Left ventricle myocardium superior (tissue), 1 donor: Measurements from ENCODE around the gene FARP1. TPM values are rescaled to one million over a fixed set of nuclear protein-coding genes. Genes with fewer than 3 reads are reported as not detected.

Source experiments
- ATAC-seq: fragments of 200-7000 bp; cut with Tn5 transposase; one replicate; pipeline ENCODE4 v1.9.1; 2020; ENCODE audit warnings: mild to moderate bottlenecking, moderate library complexity
- DNase-seq: peaks from one replicate; pipeline ENCODE4 v3.0.0-alpha.2; 2020
- intact Hi-C: fragments of 100-400 bp; cut with micrococcal nuclease; formaldehyde crosslinking; loops from one replicate; pipeline ENCODE4 v1.11.0; 2022
- long read RNA-seq: library from polyadenylated mRNA; unstranded; transcript quantifications from one replicate; pipeline ENCODE4 v2.0.0, GENCODE V29; 2021
- total RNA-seq: library from RNA; stranded (reverse); fragmentation: NEBNext Ultra II Directional; extraction: Animal tissue kit (Norgen Biotek cat#: 25700); gene quantifications from one replicate; pipeline ENCODE4 v1.2.1, GENCODE V29; 2021
- donor health status: DM: no; HTN: yes; CAD: no; lungs with severe emphysema.

The FARP1 gene, protein sequence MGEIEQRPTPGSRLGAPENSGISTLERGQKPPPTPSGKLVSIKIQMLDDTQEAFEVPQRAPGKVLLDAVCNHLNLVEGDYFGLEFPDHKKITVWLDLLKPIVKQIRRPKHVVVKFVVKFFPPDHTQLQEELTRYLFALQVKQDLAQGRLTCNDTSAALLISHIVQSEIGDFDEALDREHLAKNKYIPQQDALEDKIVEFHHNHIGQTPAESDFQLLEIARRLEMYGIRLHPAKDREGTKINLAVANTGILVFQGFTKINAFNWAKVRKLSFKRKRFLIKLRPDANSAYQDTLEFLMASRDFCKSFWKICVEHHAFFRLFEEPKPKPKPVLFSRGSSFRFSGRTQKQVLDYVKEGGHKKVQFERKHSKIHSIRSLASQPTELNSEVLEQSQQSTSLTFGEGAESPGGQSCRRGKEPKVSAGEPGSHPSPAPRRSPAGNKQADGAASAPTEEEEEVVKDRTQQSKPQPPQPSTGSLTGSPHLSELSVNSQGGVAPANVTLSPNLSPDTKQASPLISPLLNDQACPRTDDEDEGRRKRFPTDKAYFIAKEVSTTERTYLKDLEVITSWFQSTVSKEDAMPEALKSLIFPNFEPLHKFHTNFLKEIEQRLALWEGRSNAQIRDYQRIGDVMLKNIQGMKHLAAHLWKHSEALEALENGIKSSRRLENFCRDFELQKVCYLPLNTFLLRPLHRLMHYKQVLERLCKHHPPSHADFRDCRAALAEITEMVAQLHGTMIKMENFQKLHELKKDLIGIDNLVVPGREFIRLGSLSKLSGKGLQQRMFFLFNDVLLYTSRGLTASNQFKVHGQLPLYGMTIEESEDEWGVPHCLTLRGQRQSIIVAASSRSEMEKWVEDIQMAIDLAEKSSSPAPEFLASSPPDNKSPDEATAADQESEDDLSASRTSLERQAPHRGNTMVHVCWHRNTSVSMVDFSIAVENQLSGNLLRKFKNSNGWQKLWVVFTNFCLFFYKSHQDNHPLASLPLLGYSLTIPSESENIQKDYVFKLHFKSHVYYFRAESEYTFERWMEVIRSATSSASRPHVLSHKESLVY
- total RNA-seq: 14.9 TPM
- long read RNA-seq, full-length matches to known transcripts: 3 of 11 reads
- long read RNA-seq, partial matches to known transcripts: 7 of 11 reads
- long read RNA-seq, other reads (novel, unspliced or antisense): 1 of 11 reads

DNA sequence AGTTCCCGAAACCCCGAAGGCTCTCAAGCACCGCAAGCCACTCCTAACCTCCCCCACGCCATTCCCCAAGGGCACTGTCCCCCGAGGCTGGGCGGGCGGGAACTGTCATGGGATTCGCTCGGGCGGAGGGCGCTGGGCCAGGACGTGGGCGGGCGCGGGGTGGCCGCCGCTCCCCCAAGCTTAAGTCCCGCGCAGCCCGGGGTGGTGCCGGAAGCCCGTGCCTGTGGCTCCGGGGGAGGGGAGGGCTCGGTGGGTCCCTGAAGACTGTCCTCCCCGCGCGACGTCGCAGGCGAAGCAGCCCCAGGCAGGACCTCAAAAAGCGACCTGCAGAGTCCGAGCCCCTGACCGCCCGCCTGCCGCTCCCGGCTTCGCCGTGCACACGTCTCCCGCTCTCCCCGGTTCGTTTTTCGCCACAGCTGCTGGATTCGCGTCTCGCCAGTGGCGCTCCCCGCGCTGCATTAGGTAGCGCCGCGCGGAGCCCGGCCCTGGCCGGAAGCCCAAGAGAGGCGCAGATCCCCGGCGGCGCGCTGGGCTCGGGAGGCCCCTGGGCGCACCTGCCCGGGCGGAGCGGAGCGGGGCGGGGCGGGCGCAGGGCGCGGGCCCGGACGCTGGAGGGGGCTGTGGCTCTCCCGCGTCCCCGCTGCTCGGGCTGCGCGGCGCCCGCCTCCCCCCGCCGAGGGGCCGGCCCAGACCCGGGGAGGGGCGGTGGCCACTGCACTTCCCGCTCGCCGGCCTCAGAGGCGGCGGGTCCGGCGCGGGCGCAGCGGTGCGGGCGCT is at the start of gene FARP1:
TSS of gene FARP1 (plus strand) at position 715 of the 777 bp plus-strand sequence. CDS start 70,149 bp downstream, outside the sequence.
- ATAC-seq: peak; percentile 97
- DNase-seq: peak; percentile 87
- intact Hi-C loops: no loop called here

DNA sequence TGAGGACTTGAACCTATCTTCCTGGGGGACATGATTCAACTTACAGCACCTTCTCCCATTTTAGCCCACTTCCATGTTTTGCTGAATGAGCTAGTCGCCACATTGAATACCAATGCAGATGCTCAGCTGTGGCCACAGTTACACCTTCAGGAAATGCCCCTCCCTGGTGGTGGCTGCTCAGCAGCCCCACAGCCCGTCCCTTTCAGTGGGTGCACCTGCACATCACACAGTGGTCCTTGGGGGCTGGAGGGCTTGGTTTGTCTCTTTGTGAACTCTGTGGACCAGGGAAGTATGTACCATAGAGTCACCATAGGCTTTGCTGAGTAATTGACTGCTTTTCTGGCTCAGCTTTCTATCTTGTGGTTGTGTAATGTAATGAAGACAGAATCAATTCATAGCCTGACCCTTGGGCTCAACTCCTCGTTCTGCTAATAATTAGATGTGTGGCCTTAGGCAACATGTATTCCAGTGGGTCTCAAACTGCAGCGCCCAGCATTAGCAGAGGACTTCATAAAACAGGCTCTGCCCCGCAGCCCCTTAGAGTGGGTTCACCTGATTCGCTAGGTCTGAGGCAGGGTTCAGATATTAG is 48.1 kb upstream of the FARP1 start:
- intact Hi-C loops: no loop called here
- ATAC-seq (no peak), DNase-seq (no peak)

DNA sequence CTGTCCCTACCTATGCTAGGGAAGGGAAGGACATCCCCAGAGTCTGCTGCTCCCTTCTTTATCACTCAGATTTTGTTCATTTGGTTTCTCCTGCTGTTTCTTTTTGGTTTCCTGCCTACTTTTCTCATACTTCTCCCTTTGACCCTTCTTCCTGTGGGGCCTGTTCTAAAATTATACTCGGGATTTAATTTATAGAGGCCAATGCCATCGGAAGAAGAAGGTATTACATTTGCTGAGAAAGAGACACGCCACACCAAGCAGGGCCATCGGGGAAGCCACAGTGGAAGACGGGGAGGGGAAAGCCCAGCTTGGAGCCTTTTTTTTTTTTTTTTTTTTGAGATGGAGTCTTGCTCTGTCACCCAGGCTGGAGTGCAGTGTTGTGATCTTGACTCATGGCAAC is 46.8 kb upstream of the FARP1 start:
- intact Hi-C loops: no loop called here
- no peak for ATAC-seq
- DNase-seq: no peak

DNA sequence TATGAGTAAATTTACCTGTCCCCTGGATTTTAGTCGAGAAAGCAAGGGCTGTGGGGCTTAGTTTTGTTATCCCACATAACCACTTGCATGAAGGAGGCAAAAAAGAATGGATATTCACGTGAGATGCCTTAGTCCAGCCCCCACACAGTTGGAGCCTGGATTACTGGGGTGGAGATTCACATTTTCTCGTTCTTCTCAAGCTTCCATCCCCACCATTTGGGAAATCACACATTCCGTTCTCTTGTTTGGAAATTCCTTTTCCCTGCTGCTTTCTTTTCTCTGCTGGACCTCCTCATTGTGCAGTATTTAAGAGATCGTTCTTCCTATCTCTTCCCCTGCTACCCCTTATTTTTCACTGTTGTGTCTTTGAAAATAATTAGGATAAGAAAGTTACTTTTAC is 45.1 kb upstream of the FARP1 start:
- intact Hi-C loops: no loop called here
- no peak for ATAC-seq

DNA sequence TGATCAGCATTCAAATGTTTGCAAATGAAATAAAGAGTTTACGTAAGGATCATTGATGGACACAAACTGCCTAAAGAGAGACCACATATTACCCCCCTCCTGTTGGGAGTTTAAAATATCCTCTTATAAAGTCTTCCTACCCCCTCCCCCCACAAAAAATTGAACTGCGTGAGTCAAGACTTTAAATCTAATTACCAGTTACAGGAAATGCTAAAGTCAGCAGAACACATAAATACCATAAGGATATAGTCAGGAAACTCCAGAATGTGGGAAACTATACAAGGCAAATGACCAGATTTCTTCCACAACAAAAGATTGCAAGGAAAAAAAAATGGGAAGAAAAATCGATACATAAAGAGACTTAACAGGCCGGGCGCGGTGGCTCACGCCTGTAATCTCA is 44.4 kb upstream of the FARP1 start:
- ATAC-seq: no peak
- no peak for DNase-seq
- intact Hi-C loops: no loop called here

More for the DNA sequence above, 45.1 kb upstream of the FARP1 start:
- DNase-seq: no peak

DNA sequence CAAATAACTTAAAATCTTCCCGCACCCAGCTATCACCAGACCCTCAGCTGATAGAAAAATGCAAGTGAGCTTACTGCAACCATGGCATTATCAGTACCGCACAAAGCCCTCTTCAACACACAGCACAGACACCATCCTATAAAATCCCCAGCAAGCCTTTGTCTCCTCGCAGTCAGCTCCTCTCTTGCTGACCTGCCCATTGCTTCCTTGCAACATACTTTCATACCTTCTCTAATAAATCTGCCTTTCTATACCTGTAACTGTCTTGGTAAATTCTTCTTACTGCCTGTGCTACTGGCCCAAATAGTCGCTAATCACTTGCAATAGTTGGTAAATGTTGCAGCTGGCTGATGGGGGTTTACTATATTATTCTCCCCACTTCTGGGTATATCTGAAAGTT is 43.3 kb upstream of the FARP1 start:
- intact Hi-C loops: no loop called here
- DNase-seq (no peak), ATAC-seq (no peak)

DNA sequence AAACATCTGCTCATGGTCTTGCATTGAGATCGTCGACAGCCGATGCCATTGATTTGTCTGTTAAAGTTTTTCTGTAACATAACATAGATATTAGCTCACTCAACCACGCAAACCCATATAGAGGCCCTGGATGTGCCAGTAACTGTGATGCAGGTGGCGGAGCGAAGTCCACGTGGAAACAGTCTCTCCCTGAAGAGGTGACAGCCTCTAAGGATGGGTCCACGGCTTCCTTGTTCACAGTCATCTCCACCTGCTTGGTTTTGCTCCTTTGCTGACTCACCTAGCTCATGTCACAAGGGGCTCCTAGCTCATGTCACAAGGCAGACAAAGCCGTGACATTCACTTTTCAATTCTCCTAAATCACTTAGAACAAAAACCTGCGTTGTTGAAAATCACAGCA is 42.4 kb upstream of the FARP1 start:
- no peak for DNase-seq
- ATAC-seq: no peak
- intact Hi-C loops: no loop called here

DNA sequence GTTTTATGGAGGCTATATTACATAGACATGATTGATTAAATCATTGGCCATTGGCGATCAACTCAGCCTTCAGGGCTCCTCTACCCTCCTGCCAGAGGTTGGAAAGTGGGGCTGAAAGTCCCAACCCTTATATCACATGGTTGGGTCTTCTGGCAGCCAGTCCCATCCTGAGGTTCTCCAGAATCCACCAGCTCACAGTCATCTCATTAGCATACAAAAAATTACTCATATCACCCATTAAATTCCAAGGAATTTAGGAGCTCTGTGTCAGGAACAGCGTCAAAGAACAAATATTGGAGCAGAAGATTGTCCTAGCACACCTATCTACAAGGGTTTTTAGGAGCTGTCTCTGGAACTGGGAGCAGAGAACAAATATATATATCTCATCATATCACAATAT is 39.4 kb upstream of the FARP1 start:
- intact Hi-C loops: no loop called here
- DNase-seq: no peak
- ATAC-seq: no peak

DNA sequence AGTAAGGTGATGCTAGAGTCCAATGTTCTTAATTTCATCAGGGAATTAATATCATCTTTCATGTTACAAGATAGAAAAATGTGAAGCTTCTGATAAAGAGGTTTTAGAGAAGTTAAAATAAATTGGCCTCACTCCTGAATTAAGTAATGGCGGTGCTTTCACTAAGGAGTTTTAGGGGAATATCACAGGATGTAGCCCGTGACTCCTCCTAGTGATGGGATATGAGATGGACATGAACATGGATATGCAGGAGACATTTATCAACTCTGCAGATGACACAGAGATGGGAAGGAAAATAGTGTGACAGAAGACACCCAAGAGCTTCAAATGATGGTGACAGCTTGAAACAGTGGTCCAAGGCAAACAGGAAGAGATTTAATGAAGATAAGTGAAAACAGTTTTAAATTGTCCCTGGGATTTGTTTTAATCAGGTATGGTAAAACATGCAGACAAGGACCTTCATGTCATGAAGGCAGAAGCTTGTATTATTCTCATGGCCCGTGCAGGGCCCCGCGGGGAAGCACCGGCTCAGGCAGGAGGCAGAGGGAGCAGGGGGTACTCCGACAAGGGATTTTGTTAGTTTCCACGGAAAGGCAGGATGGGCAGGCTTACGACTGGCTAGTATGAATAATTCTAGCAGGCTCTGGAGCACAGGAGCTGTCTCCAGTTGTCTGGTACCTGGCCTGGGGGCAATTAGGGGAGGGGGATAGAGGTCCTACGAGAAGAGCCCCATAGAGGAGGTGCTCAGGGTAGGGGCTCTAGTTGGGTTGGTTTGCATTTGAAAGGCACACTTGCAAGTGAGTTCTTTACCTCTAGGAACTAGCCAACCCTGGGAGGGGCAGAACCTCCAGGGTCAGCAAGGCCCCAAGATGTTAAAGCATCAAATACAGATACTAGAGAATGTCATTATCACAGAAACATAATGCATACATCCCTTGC is 38.7 kb upstream of the FARP1 start:
- ATAC-seq (no peak), DNase-seq (no peak)
- intact Hi-C loops: no loop called here

DNA sequence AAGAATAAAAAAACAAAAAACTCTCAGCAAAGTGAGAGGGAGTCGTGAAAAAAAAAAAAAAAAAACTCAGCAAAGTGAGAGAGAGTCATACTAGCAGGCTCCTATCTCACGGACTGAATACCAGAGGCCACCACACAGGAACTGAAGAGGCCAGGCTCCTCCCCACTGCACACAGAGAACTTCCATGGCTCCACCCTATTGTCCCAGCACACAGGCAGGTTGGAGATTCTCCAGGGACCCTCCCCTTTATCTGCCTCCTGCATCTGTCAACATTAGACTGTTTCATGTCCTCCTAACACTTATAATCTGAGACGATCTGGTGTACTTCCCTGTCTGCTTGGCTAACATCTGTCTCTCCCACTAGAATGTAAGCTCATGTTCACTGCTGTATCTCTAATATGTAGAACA is 37.0 kb upstream of the FARP1 start:
- DNase-seq (no peak), ATAC-seq (peak; percentile 81)
- intact Hi-C loops: no loop called here

DNA sequence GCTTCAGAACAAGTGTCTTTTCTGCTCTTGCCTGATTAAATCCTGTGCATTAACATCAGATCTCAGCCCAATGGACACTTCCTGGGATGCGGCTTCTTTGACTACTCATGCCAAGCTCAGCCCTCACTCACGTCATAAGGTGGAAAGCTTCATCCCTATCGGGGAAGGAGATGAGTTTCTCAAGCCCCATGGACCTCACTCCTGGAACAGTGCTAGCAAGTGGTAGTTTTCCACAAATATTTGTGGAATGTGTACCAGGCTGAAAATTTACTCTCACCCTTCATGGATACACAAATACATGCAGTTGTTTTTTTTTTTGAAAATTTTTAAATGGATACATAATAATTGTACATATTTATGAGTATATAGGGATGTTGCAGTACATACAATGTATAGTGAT is 34.6 kb upstream of the FARP1 start:
- no peak for DNase-seq
- no peak for ATAC-seq
- intact Hi-C loops: no loop called here

DNA sequence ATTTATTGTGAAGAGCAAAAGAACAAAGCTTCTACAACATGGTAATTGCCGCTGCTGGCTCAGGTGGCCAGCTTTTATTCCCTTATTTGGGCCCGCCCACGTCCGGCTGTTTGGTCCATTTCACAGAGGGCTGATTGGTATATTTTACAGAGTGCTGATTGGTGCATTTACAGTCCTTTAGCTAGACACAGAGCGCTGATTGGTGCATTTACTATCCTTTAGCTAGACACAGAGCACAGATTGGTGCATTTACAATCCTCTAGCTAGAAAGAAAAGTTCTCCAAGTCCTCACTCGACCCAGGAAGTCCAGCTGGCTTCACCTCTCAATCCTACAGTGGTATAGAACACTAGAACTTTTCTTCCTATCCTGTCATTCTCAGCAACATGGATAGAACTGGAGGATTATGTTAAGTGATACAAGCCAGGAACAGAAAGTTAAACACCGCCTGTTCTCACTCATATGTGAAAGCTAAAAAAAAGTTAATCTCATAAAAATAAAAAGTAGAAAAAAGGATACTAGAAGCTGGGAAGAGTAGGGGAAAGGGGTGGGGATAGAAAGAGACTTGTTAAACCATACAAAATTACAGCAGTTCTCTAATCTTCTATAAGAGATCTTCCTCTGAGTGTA is 33.6 kb upstream of the FARP1 start:
- DNase-seq: no peak
- intact Hi-C loops: no loop called here
- no peak for ATAC-seq

DNA sequence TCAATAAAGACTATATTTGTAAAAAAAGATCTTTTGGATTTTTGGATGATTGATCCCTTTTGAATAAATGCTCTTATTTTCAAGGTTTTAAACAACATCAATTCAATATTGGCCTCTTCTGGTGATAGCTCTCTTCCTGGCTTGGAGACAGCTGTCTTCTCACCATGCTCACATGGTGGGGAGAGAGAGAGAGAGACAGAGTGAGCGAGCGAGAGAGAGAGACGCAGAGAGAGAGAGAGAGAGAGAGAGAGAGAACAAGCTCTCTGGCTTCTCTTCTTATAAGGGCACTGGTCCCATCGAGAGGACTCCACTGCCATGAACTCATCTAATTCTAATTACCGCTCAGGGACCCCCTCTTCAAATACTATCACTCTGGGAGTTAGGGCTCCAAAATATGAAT is 32.1 kb upstream of the FARP1 start:
- intact Hi-C loops: no loop called here
- ATAC-seq: no peak
- no peak for DNase-seq

DNA sequence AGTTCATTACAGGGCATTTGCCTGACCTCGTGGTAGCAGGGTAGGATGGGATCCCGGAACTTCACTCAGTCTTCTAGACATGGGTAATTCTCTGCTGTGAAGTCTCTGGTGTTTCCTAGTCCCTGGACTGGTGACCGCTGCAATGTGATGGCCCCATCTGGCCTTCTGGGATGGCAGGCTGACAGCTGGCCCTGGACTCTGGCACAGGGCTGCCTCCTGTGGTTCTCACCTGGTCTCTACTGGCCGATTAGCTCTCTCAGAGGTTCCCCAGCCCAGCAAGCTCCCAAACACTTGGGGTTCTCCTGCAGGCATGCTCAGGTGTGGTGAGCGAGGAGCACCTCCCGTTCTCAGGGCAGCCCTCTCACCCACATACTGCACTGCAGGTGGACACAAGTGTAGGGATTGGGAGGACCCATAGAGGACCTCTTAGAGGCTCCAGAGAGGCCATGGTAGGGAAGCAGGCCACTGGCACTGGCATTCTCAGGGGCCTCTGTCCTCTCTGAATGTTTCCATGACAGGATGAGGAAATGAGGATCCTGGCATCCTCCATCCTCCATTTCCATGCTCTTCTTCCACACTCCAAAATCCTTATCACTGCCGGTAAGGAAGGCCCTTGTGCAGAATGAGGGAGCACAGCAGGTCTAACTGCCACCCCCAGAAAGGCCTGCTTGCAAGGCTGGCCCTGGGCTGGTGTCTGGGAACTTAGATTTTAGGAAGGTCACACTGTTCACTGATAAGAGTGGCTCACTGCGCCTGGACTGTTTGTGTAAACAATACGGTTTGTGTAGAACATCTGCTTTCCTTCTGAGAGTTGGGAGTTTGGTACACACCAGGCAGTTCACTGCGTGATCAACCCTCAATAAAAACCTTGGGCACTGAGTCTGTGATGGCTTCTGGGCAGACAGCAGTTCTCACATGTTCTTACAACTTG is 31.5 kb upstream of the FARP1 start:
- no peak for ATAC-seq
- intact Hi-C loops: no loop called here
- no peak for DNase-seq

DNA sequence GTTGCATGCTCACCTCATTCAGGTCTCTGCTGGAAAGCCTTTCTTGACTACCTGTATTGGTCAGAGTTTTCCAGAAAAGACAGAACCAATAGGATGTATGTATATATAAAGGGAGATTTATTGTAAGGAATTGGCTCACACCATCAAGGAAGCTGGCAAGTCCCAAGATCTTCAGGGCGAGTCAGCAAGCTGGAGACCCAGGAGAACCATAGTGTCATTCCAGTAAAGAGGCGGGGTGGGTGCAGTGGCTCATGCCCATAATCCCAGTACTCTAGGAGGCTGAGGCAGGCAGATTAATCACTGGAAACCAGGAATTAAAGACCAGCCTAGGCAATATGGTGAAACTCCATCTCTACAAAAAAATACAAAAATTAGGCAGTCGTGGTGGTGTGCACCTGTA is 30.4 kb upstream of the FARP1 start:
- no peak for DNase-seq
- ATAC-seq: no peak
- intact Hi-C loops: no loop called here

DNA sequence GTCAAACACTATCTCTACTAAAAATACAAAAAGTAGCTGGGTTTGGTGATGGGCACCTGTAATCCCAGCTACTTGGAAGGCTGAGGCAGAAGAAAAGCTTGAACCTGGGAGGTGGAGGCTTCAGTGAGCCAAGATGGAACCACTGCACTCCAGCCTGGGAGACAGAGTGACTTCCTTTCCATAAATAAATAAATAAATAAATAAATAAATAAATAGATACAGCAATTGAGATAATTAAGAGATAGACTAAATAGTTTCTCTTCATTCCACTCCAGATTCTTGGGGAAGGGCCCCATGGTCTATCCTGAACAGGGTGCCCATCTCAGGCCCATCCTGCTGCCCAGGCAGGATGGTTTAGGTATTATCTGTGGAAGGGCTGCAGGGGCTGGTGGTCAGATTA is 24.0 kb upstream of the FARP1 start:
- no peak for DNase-seq
- no peak for ATAC-seq
- intact Hi-C loops: no loop called here
